ENCODE measurements around the gene PCNX3.

DNA sequence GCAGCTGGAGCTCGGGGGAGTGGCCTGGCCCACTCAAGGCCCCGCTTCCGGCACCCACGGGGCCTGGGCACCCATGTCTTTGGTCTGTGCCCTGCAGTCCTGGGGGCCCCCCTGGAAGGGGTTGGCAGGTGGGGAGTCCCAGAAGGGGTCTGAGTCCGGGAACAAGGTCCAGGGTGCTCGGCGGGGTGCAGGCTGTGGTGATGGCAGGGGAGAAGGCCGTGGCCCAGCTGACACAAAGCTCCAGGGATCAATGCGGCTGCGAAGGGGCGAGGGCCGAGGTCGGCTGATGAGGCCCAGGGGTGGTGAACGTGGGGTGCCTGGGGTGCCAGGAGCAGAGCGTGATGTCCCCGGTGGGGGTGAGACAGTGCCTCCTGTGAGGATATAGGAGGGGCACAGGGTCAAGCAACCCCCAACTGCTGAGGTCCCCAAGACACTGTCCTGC, 17.3 kb upstream of the PCNX3 start:
- TF ChIP-seq YY1 (IDR thresholded peaks at IDR 0.05; ENCODE audit: insufficient read depth, insufficient read length) (no peak), SUZ12 (IDR thresholded peaks at IDR 0.05; ENCODE audit: extremely low read depth, insufficient read depth, insufficient read length) (no peak), ZNF274 (IDR thresholded peaks at IDR 0.05; ENCODE audit: low read depth, low read length) (no peak)
